Suppressor macrophage (primary cell): ENCODE data around the gene ALKBH2.
"Not testable (repeated sequence)": the region's sequence is repeated elsewhere in the genome, so short reads cannot be mapped to it uniquely, and the experiment has no call there.

Experiments
- DNase-seq, 4 experiments: peaks; one replicate each; pipeline ENCODE4 v3.0.0-alpha.2; 2020 to 2022

ALKBH2 gene

DNA sequence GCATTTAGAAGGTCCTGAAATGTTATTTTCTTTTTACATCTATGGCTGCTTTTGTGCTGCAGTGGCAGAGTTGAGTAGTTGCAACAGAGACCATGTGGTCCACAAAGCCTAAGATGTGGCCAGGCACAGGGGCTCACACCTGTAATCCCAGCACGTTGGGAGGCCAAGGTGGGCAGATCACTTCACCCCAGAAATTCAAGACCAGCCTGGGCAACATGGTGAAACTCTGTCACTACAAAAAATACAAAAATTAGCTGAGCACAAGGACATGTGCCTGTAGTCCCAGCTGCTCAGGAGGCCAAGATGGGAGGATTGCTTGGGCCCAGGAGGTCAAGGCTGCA, 27.4 kb downstream of the ALKBH2 start:
- no peak for DNase-seq

DNA sequence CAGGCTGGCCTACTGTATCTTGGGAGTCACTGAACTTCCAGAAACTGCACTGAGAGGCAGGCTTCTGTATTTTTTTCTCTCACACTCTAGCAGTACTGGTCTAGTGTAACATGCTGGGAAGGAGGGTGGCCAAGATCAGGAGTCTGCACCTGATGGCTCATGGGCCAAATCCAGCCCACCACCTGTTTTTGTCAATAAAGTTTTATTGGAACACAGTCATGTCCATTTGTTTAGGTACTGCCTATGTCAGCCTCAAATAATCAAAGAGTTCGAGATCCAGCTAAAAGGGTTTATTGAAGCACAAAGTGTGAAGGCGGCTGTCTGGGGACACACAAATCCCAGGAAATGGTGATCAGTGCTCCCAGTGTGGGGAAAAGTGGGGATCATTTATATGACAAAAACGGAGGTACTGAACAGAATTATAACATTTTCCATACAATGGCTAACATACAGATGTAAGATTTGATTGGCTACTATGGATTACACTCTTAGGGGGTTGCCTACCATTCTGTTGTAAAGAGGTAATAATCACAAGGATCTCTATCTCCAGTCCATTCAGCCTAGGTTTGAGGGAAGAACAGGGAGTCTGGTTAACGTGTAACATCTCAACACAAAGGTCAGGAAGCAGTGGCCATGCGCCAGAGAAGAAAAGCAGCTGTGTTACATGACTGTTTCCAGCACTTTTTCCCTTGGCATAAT, 28.0 kb downstream of the ALKBH2 start:
- DNase-seq = no peak

DNA sequence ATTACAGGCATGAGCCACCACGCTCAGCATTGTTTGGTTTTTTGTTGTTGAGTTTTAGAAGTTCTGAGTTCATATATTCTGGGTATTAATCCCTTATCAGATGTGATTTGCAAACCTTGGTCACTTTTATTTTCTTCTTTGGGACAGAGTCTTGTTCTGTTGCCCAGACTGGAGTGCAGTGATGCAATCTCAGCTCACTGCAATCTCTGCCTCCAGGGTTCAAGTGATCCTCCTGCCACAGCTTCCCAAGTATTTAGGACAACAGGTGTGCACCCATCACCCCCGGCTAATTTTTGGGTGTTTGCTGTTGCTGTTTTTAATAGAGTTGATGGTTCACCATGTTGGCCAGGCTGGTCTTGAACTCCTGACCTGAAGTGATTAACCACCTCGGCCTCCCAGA, 29.1 kb downstream of the ALKBH2 start:
- no peak for DNase-seq

DNA sequence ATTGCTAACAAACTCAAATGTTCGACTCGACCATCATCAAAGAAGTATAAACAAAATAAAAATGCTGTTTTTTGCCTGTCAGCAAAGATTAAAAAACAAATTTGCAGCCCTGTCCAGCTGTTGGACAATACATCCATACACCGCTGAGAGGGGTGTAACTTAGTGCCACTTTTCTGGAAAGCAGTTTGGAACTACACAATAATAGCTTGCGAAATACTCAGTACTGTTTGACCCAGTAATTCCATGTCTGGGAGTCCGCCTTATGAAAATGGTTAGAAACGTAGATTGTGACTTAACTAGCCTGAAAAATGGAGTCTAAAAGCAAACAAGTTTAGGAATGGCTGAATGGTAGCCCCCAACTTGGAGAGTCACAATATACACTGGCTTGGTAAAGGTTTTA, 34.5 kb downstream of the ALKBH2 start:
- DNase-seq = no peak

DNA sequence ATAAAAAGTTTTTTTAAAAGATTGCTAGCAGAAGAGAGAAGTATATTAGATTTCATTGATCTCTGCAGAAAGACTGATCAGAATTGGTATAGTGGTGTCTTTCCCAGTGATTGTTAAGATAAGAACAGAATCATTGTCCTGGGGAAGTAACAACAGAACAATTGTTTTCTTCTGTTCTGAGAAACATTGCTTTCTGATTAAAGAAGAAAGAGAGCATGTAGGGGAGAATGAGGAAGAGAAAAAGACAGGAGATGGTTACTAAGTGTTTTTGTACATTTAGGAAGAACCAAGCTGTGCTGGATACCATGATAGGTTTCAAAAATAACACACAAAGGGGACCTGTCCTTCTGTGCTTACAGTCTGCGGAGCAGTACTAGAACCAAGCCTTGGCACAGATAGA, 35.9 kb downstream of the ALKBH2 start:
- DNase-seq = no peak

DNA sequence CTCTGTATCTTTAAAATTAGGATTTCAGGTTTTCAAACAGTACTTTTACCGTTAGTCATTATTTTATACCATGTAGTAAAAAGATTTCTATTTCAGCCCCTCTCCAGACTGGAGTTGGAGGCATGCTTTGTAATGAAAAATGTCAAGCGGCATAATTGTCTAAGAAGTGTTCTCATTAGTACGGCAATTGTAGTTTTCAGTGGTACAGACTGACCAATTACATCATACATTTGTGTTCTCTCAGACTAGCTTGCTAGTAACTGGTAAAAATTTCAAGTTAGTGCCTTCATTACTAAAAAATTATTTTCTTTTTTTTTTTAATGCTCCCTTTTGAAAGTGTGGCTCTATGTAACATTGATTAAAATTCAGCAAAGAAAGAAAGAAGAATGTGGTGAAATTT, 36.4 kb downstream of the ALKBH2 start:
- DNase-seq = no peak

DNA sequence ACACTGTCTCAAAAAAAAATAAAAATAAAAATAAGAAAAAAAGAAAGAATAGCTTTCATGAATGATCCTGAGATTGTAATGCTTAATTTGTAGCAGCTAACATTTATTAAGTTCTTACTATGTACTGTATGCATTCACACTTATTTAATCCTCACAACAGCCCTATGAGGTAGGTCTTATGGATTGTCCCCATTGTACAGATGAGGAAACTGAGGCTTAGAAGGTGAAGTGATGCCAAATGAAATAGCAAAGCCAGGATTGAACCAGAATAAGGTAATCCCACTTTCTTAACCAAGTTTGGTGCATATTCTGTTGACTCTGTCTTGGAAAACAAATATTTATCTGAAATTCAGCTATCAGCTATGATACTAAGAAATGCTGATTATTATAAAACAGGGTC, 38.8 kb downstream of the ALKBH2 start:
- no peak for DNase-seq

DNA sequence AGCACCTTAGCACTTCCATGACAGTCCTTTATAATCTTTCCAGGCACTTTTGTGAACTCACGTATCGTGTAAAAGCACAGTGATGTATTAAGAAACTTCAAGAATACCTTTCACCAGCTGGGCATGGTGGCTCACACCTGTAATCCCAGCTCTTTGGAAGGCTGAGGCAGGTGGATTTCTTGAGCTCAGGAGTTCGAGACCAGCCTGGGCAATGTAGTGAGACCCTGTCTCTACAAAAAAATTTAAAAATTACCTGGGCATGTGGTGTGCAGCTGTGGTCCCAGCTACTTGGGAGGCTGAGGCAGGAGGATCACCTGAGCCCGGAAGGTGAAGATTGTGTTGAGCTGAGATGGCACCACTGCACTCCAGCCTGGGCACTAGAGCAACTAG, 39.2 kb downstream of the ALKBH2 start:
- not testable (repeated sequence) for DNase-seq

DNA sequence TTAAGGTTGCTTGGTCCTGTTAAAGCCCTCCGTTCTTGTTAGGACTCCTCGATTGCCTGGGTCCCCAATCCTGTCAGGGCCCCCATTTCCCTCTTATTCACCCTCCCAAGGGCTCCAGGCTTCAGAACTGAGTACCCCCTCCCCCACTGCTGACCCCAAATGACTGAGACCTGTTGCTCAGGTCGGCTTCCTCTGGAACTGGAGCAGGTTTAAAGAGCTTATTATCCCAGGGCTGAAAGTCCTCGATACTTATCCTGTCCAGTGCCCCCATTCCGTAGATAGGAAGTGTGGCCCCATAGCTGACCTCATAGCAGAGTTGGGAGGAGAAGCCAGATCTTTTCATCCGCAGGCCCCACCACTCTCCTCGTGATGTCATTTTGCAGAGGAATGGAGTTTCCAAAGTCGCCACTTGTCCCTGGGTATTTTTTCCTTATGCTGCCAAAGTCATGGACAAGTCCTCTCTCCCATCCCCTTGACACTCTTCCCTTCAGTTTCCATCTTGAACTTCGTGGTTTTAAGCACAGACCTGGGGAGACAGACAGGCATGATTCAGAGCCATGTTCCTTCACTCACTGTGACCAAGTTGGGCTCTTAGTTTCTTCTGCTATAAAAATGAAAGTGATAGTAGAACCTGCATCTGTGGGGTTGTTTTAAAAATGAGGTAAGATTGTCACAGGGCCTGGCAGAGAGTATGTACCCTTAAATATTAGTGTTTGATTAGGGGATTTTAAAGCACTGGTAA, 39.7 kb downstream of the ALKBH2 start:
- peak in 3 of 4 experiments; percentile 4 to 37 (median 22) for DNase-seq

DNA sequence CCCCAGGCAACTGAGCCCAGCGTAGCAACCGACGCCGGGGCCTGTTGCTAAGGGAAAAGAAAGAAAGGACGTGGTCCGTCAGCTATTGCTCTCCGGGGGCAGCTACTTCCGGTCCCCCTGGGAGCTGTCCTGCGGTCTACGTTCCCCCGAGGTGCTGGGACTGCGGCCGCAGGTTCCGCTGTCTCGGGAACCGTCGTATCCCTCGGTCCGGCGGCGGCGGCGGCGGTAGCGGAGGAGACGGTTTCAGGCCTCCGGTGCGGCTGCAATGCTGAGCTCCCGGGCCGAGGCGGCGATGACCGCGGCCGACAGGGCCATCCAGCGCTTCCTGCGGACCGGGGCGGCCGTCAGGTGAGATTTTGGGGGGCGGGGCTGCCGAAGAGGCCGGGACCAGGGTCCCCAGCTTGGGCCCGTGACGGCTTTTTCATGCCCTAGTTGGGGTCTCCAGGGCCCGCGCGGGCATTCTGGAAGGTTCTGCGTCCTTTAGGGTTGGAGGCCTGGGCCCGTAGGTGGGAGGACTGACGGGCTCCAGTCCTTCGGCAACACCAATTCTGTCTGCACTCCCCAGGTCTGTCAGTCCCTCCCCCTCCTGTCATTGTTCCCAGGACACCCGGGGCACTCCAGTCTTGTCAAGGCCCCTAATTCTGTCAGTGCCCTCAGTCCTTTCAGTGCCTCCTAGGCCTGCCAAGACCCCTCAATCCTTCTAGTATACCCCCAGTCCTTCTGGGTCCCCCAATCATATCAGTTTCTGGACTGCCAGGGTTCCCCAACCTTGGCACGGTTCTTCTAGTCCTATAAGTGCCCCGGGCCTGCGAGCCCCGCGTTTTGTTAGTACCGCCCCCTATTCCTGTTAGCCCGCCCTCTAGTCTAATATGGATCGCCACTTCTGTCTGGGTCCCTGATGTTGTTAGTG, 40.6 kb downstream of the ALKBH2 start, which contains the start of gene USP30:
Gene USP30, plus strand, starts transcription at position 163 of the 910 bp plus-strand sequence. Its CDS starts 103 bp downstream, at position 266.
- peak; percentile 89 to 94 (median 92) for DNase-seq

DNA sequence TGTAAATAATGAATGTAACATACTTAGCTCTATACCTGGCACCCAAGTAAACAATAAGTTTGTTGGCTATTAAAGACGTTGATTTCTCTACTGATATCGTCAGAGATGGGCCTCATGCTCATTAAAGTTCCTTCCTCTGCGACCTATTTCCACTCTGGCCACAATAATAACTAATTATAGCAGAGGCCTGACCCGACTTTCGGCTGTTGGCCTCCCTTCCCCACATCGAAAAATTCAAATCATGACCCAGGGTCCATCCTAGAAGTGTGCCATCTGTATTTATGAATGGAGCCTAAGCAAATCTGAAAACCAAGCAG, 41.2 kb downstream of the ALKBH2 start:
- no peak for DNase-seq

DNA sequence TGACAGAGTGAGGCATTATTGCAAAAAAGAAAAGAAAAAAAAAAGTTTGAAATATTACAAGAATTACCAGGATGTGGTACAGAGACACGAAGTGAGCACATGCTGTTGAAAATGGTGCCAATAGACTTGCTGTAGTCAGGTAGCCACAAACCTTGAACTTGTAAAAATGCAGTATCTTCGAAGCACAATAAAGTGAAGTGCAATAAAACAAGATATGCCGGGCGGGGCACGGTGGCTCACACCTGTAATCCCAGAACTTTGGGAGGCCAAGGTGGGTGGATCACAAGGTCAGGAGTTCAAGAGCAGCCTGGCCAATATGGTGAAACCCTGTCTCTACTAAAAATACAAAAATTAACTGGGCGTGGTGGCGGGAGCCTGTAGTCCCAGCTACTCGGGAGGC, 43.5 kb downstream of the ALKBH2 start:
- not testable (repeated sequence) for DNase-seq

DNA sequence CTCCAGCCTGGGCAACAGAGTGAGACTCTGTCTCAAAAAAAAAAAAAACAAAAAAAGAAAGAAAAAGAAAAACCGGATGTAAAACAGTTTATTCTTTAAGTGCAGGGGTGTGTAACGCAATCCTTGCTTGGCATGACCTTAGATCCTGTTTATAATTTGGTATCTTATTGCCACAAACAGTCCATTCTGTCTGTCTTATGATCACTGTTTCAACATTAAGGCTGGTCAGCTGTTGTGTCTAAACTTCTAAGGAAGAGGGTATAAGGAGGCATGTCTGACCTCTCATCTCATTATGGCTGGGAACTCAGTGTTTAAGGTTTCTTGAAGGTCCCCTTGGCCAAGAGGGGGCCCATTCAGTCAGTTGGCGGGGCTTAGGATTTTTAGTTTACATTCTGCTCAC, 44.6 kb downstream of the ALKBH2 start:
- DNase-seq = peak; percentile 3 to 47 (median 38)

DNA sequence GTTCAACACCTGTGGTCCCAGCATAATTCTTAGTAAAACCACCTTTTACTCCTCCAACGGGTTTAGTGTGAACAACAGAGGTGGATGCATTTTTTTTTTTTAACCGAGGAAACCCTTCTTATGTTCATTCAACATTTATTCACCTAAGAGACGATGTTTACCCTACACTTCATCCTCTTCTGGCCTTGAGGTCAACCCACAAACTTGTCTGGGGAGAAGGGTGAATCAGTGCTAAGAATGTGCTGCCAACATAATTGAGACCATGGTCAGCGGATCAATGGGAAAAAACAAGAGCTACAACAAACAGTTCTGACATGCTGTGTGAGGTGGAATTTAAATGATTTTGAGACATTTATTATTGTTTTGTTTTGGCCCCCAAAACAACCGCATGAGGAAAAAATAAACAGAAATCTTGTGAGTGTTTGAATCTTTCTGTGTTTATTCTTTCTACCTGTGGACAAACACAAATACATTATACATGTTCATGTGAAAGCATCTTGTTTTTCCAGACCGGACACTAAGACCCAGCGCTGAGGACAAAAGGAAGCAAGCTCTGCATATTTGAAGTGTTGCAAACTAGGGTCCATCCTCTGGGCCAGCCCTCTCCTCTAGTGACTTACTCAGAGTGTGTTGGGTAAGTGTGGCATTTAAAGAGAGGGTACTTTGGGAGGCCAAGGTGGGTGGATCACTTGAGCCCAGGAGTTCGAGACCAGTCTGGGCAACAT, 46.0 kb downstream of the ALKBH2 start:
- DNase-seq = peak in 2 of 4 experiments; percentile 28 to 29

DNA sequence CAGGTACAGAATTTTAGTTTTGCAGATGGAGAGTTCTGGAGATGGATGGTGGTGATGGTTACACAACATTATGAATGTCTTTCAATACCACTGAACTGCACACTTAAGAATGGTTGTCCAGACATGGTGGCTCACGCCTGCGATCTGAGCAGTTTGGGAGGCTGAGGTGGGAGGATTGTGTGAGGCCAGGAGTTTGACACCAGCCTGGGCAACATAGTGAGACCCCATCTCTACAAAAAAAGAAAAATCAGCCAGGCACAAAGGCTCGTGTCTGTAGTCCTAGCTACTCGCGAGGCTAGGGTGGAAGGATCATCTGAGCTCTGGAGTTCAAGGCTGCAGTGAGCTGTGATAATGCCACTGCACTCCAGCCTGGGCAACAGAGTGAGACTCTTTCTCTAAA, 49.0 kb downstream of the ALKBH2 start:
- DNase-seq = no peak
